WERI-Rb-1 (cell line): ENCODE measurements around the gene ENTPD1.
A peak's percentile ranks its signal among the peaks of the same experiment; 100 is the strongest.
"Not testable (repeated sequence)": the region's sequence is repeated elsewhere in the genome, so short reads cannot be mapped to it uniquely, and the experiment has no call there.

Source experiments
- DNase-seq: peaks from one replicate; pipeline ENCODE4 v3.0.0-alpha.2; 2020
- H3K27ac ChIP-seq: fragments of 250-450 bp; sonication (Bioruptor Pico); 2 replicates; pipeline ENCODE4 v1.5.1; 2020; ENCODE audit warnings: mild to moderate bottlenecking, moderate library complexity
- H3K27me3 ChIP-seq: fragments of 250-450 bp; sonication (Bioruptor Pico); 2 replicates; pipeline ENCODE4 v1.5.1; 2021; ENCODE audit warnings: mild to moderate bottlenecking, low read depth, moderate library complexity; ENCODE audit not compliant: insufficient read depth, severe bottlenecking
- H3K36me3 ChIP-seq: fragments of 250-450 bp; sonication (Bioruptor Pico); 2 replicates; pipeline ENCODE4 v1.5.1; 2020; ENCODE audit warnings: mild to moderate bottlenecking, moderate library complexity
- H3K4me3 ChIP-seq: 2 replicates; pipeline ENCODE4 v1.5.1; 2011; ENCODE audit warnings: low read depth, mild to moderate bottlenecking, control low read depth, low read length
- H3K9me3 ChIP-seq: fragments of 250-450 bp; sonication (Bioruptor Pico); 2 replicates; pipeline ENCODE4 v1.5.1; 2021; ENCODE audit warnings: mild to moderate bottlenecking, moderate library complexity; ENCODE audit not compliant: severe bottlenecking
- TF ChIP-seq, protein P1 (sequence below): IDR thresholded peaks from 2 replicates; pipeline ENCODE4 v1.5.1; 2011; ENCODE audit warnings: low read depth, mild to moderate bottlenecking, control low read depth, inconsistent platforms, low read length

The ENTPD1 gene

DNA sequence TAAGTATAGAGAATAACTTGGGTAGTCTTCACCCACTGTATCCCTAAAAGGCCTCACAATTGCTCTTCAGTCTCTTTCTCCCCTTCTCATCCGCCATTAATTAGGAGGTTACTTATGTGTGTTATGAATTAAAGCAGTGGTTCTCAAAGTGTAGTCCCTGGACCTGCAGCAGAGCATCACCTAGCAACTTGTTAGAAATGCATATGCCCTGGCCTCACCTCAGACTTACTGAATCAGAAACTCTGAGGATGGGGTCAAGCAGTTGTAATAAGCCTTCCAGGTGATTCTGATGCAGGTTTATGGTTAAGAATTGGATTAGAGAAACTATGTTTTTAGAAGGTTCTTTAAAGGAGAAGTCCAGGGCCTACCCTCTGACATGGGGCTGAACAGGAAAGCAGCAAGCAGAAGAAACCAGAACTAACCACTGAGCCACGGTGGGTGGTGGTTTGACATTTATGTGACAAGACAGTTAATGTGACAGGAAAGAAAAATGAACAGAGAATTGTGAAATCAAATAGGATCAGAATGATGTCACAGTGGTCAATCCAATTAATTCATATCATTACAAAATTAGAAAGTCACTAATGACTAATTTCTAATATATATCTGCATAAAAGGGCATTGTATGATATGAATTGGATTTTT is 37.6 kb downstream of the ENTPD1 start:
- H3K9me3 ChIP-seq = no peaks in the 10 kb centered on the region
- no peaks in the 10 kb centered on the region for H3K27me3 ChIP-seq
- no peak overlapping the region for H3K27ac ChIP-seq
- TF ChIP-seq, protein P1, sequence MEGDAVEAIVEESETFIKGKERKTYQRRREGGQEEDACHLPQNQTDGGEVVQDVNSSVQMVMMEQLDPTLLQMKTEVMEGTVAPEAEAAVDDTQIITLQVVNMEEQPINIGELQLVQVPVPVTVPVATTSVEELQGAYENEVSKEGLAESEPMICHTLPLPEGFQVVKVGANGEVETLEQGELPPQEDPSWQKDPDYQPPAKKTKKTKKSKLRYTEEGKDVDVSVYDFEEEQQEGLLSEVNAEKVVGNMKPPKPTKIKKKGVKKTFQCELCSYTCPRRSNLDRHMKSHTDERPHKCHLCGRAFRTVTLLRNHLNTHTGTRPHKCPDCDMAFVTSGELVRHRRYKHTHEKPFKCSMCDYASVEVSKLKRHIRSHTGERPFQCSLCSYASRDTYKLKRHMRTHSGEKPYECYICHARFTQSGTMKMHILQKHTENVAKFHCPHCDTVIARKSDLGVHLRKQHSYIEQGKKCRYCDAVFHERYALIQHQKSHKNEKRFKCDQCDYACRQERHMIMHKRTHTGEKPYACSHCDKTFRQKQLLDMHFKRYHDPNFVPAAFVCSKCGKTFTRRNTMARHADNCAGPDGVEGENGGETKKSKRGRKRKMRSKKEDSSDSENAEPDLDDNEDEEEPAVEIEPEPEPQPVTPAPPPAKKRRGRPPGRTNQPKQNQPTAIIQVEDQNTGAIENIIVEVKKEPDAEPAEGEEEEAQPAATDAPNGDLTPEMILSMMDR = no peak
- no peak for DNase-seq
- no peaks in the 10 kb centered on the region; the same call in 1 of the 2 replicates for H3K36me3 ChIP-seq
- H3K4me3 ChIP-seq = no peak overlapping the region

DNA sequence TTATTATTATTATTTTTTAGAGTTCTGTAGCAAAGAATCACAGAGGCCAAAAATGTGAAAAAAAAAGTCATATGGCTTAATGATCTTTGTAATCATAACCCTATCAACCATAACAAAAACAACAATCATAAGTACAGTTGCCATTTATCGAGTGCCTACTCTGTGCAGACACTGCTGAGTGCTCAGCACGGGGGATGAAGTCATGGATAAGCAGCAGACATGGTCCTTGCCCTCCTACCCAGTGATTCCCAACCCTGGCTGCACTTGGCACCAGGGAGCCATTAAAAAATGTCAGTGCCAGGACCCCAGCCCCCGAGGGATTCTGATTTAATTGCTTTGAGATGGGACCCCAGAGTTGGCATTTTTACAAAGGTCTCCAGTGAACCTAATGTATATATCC is 38.2 kb downstream of the ENTPD1 start:
- TF ChIP-seq, protein P1 = no peak
- no peaks in the 10 kb centered on the region; the same call in 1 of the 2 replicates for H3K36me3 ChIP-seq
- H3K4me3 ChIP-seq = no peak overlapping the region
- no peaks in the 10 kb centered on the region for H3K9me3 ChIP-seq
- H3K27me3 ChIP-seq = no peaks in the 10 kb centered on the region
- no peak overlapping the region for H3K27ac ChIP-seq
- no peak for DNase-seq

DNA sequence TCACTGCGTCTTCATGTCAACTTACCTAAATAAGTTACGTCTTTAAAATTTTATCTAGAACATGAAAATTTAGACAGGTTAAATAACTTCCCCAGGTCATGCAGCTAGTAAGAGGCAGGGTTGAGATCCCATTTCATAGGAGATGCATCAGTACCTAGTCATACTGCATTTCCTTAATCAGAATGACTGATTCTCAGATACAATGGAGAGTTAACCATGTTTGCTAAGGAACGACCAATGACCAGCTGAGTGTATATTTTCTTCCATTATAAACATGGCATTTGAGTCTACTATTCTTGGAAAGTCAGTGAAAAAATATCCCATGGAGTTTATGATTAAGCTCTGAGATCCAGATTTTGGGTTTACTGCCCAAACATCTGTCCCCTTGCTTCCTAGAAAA is 39.6 kb downstream of the ENTPD1 start:
- TF ChIP-seq, protein P1 = no peak
- Histone ChIP-seq H3K4me3 (no peak overlapping the region), H3K27ac (no peak overlapping the region), H3K9me3 (peaks cover 2% of the 10 kb centered on the region), H3K36me3 (no peaks in the 10 kb centered on the region; the same call in 1 of the 2 replicates), H3K27me3 (no peaks in the 10 kb centered on the region)
- no peak for DNase-seq

DNA sequence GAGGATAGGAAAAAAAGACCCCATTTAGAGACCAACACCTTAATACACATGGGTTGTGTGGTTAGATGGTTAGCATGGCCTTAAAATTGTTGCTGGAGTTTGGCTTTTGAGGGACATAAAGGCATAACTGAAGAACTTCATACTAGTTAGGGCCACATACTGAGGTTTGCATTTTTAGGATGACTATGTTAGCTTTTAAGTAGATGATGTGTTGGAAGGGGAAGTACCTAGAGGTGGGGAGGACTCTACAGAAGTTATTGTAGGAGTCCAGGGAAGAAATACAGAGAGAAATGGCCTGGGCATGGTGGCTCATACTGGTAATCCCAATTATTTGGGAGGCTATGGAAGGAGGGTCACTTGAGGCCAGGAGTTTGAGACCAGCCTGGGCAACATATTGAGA is 40.5 kb downstream of the ENTPD1 start:
- no peak for DNase-seq
- TF ChIP-seq, protein P1 = no peak
- Histone ChIP-seq H3K4me3 (no peak overlapping the region), H3K9me3 (peaks cover 2% of the 10 kb centered on the region), H3K27ac (no peak overlapping the region), H3K27me3 (no peaks in the 10 kb centered on the region), H3K36me3 (no peaks in the 10 kb centered on the region; the same call in 1 of the 2 replicates)

DNA sequence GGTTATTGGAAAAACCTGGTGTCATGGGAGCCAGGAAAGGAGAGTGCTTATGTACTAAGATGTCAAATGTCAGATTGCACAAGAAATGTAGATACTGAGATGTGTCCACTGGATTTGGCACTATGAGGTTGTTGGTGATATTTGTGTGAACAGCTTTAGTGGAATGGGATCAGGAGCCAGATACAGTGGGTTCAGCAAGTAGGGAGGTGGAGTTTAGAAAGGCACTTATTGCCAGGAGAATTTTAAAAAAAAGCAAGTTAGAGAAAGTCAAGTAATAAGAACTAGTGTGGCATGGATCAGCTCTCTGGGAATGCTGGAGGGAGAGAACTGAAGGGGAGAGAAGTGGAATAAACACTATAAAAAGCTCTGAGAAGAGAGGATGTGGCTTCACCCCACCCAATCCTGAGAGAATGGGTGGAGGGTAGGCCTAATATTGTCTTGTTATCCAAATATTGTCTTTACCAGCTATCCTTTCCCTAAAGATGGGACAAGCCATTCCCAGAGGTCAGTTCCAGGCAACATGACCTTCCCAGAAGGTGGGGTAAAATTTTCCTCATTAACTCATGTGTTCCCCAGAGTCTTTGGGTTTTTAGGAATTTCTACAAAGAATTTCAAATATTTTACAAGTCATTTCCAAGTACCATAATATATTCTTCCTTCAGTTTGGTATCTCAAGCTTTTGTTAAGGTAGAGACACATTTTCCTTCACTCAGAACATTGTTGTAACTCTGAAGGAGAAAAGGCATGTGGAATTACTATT is 42.3 kb downstream of the ENTPD1 start:
- TF ChIP-seq, protein P1 = no peak
- Histone ChIP-seq H3K27me3 (no peaks in the 10 kb centered on the region), H3K9me3 (peaks cover 9% of the 10 kb centered on the region), H3K36me3 (no peaks in the 10 kb centered on the region; the same call in 1 of the 2 replicates), H3K27ac (no peak overlapping the region), H3K4me3 (no peak overlapping the region)
- no peak for DNase-seq

DNA sequence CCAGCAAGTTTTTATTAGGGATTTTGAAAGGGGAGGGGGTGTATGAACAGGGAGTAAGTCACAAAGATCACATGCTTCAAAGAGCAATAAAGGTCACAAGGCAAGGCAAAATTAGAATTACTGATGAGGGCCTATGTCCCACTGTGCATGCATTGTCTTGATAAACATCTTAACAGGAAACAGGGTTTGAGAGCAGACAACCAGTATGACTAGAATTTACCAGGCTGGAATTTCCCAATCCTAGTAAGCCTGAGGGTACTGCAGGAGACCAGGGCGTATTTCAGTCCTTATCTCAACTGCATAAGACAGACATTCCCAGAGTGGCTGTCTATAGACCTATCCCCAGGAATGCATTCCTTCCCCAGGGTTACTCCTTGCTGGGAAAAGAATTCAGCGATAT is 44.3 kb downstream of the ENTPD1 start:
- not testable (repeated sequence) for DNase-seq, H3K4me3 ChIP-seq, H3K36me3 ChIP-seq, H3K27me3 ChIP-seq, H3K27ac ChIP-seq
- H3K9me3 ChIP-seq = peaks cover 15% of the 10 kb centered on the region

DNA sequence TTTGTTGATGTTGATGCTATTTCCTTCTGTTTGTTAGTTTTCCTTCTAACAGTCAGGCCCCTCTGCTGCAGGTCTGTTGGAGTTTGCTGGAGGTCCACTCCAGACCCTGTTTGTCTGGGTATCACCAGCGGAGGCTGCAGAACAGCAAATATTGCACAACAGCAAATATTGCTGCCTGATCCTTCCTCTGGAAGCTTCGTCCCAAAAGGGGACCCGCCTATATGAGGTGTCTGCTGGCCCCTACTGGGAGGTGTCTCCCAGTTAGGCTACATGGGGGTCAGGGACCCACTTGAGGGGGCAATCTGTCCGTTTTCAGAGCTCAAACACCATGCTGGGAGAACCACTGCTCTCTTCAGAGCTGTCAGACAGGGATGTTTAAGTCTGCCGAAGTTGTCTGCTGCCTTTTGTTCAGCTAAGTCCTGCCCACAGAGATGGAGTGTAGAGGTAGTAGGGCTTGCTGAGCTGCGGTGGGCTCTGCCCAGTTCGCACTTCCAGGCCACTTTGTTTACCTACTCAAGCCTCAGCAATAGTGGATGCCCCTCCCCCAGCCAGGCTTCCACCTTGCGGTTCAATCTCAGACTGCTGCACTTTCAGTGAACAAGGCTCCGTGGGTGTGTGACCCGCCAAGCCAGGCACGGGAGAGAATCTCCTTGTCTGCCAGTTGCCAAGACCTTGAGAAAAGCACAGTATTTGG is 50.9 kb downstream of the ENTPD1 start:
- H3K36me3 ChIP-seq, H3K27me3 ChIP-seq, H3K4me3 ChIP-seq, DNase-seq: not testable (repeated sequence)
- Histone ChIP-seq H3K27ac (peak overlapping the region; percentile 22; the same call in 1 of the 2 replicates), H3K9me3 (peaks cover 38% of the 10 kb centered on the region)

DNA sequence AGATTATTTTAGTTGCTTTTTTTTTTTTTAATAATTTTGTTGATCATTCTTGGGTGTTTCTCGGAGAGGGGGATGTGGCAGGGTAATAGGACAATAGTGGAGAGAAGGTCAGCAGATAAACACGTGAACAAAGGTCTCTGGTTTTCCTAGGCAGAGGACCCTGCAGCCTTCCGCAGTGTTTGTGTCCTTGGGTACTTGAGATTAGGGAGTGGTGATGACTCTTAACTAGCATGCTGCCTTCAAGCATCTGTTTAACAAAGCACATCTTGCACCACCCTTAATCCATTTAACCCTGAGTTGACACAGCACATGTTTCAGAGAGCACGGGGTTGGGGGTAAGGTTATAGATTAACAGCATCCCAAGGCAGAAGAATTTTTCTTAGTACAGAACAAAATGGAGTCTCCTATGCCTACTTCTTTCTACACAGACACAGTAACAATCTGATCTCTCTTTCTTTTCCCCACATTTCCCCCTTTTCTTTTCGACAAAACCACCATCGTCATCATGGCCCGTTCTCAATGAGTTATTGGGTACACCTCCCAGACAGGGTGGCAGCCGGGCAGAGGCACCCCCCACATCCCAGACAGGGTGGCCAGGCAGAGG is 52.8 kb downstream of the ENTPD1 start:
- H3K4me3 ChIP-seq, DNase-seq, H3K36me3 ChIP-seq, H3K27me3 ChIP-seq, H3K27ac ChIP-seq: not testable (repeated sequence)
- H3K9me3 ChIP-seq = peaks cover 30% of the 10 kb centered on the region
